ENCODE data around the gene TBC1D4.

- TF ChIP-seq TARDBP (IDR thresholded peaks at IDR 0.05) (no peak), SP1 (IDR thresholded peaks at IDR 0.05) (no peak), NFRKB (IDR thresholded peaks at IDR 0.05) (no peak), FOXK2 (IDR thresholded peaks at IDR 0.05) (no peak), ZNF384 (IDR thresholded peaks at IDR 0.05) (no peak), FOXM1 (IDR thresholded peaks at IDR 0.05; ENCODE audit: borderline replicate concordance) (no peak), BHLHE40 (IDR thresholded peaks at IDR 0.05; ENCODE audit: borderline replicate concordance) (no peak)
Measured at GRCh38 chr13:75369981-75370380, 112.0 kb downstream of the TBC1D4 start.

Measured in HEK293T (cell line).